ENCODE data around the gene SMCO3. TPM values are rescaled to one million over a fixed set of nuclear protein-coding genes. Genes with fewer than 3 reads are reported as not detected.

SMCO3 gene
- total and polyA plus RNA-seq, 10 of the 15 experiments (the other 5 are each of a cell fraction or from before 2014, with no cell fraction given), result 0.05 to 0.35 (median 0.10) TPM; not detected in 6

GRCh38 chr12:14803011-14803829, 10.8 kb downstream of the SMCO3 start, which contains the start of the genes C12orf60 and WBP11 (continued):
- TF ChIP-seq E2F4 (IDR thresholded peaks at IDR 0.05; ENCODE audit: low read depth, low read length) (peak; percentile 68; the same call in 1 of the 2 replicates), CBX3 (IDR thresholded peaks at IDR 0.05; ENCODE audit: borderline replicate concordance, low read depth) (no peak), ZNF217 (IDR thresholded peaks at IDR 0.05) (no peak), BCL11A (IDR thresholded peaks at IDR 0.05; ENCODE audit: low read depth, low read length) (no peak), ZBTB33 (IDR thresholded peaks at IDR 0.05) (no peak), IKZF2 (IDR thresholded peaks at IDR 0.05) (peak in 1 of 2 experiments; percentile 10; a peak in 2 of 4 replicates), ZNF622 (IDR thresholded peaks at IDR 0.05) (no peak), YY1 (IDR thresholded peaks at IDR 0.05; ENCODE audit: low read depth, low read length) (peak; percentile 98), SP1 (IDR thresholded peaks at IDR 0.05; ENCODE audit: low read depth, low read length) (peak; percentile 83), CUX1 (IDR thresholded peaks at IDR 0.05; ENCODE audit: insufficient replicate concordance, low read depth, low read length) (no peak), MYB (IDR thresholded peaks at IDR 0.05; ENCODE audit: borderline replicate concordance, low read depth, low read length) (no peak), SMAD5 (IDR thresholded peaks at IDR 0.05; ENCODE audit: low read depth) (no peak; the same call in 1 of the 2 replicates), SUZ12 (IDR thresholded peaks at IDR 0.05; ENCODE audit: unreplicated experiment) (no peak), ESRRA (IDR thresholded peaks at IDR 0.05; ENCODE audit: low read length) (no peak), EGR1 (IDR thresholded peaks at IDR 0.05; ENCODE audit: borderline replicate concordance in 1 of 2, low read depth in 2 of 2, low read length in 2 of 2) (no peak), FOXM1 (IDR thresholded peaks at IDR 0.05; ENCODE audit: low read depth, low read length) (0 out of 2 replicates have a peak, but pooled peaks have one; percentile 30), NFYA (IDR thresholded peaks at IDR 0.05; ENCODE audit: borderline replicate concordance, low read depth, low read length) (peak; percentile 51), SMC3 (IDR thresholded peaks at IDR 0.05; ENCODE audit: borderline replicate concordance, low read length) (no peak), CTCF (IDR thresholded peaks at IDR 0.05 in 2 of 3, conservative IDR thresholded peaks at IDR 0.05 in 1 of 3; ENCODE audit: control insufficient read depth in 2 of 3, extremely low read depth in 1 of 3, insufficient read depth in 1 of 3, low read depth in 3 of 3, low read length in 3 of 3) (no peak), MEF2A (IDR thresholded peaks at IDR 0.05; ENCODE audit: insufficient read depth, low read depth, low read length) (no peak)
